Thoracic aorta (tissue), 2 donors: ENCODE measurements around the gene CCR2. TPM values are rescaled to one million over a fixed set of nuclear protein-coding genes. Genes with fewer than 3 reads are reported as not detected.

ENCODE experiments used
- ATAC-seq: fragments of 150-250 bp; one replicate; pipeline ENCODE4 v1.8.0; 2017; ENCODE audit warnings: low read depth; ENCODE audit not compliant: insufficient number of reproducible peaks, low FRiP score
- DNase-seq: peaks from one replicate; pipeline ENCODE4 v3.0.0-alpha.2; 2020; ENCODE audit warnings: low spot score
- H3K27ac ChIP-seq, 2 donors: fragments of 200-600 bp; sonication (generic); 1 replicate in 1 of 2; 2 replicates in 1 of 2; pipeline ENCODE4 v1.5.1; 2016; ENCODE audit warnings: mild to moderate bottlenecking in 2 of 2, moderate library complexity in 2 of 2
- H3K27me3 ChIP-seq: fragments of 200-600 bp; sonication (generic); replicated peaks from 2 replicates; pipeline ENCODE4 v1.6.0; 2016; ENCODE audit warnings: mild to moderate bottlenecking; ENCODE audit not compliant: insufficient read depth
- H3K36me3 ChIP-seq: fragments of 200-600 bp; sonication (generic); one replicate; pipeline ENCODE4 v1.5.1; 2016
- H3K4me1 ChIP-seq, 2 donors: fragments of 200-600 bp; sonication (generic); 1 replicate in 1 of 2; 2 replicates in 1 of 2; pipeline versions ENCODE4 v1.5.1 to v1.6.0; 2016; ENCODE audit warnings: low read depth in 2 of 2, mild to moderate bottlenecking in 1 of 2; ENCODE audit not compliant: control insufficient read depth in 1 of 2
- H3K4me3 ChIP-seq: fragments of 200-600 bp; sonication (generic); 2 replicates; pipeline ENCODE4 v1.5.1; 2016; ENCODE audit warnings: mild to moderate bottlenecking
- H3K9me3 ChIP-seq: fragments of 200-600 bp; sonication (generic); 2 replicates; pipeline ENCODE4 v1.5.1; 2016
- CTCF ChIP-seq: fragments of 200-600 bp; sonication (generic); IDR thresholded peaks from one replicate; pipeline ENCODE4 v1.5.1; 2019; ENCODE audit warnings: antibody characterized with exemption
- total RNA-seq, 2 donors: library from RNA; depleted of rRNA; stranded (reverse); fragments of >200 nt; gene quantifications; one replicate each; pipeline versions ENCODE4 v1.1.0 to v1.2.3, GENCODE V29; 2016

Gene CCR2
- 1 to 10 TPM in 1 of 2 donors, under 1 TPM in 1; 0.41 to 8.2 TPM for total RNA-seq

DNA sequence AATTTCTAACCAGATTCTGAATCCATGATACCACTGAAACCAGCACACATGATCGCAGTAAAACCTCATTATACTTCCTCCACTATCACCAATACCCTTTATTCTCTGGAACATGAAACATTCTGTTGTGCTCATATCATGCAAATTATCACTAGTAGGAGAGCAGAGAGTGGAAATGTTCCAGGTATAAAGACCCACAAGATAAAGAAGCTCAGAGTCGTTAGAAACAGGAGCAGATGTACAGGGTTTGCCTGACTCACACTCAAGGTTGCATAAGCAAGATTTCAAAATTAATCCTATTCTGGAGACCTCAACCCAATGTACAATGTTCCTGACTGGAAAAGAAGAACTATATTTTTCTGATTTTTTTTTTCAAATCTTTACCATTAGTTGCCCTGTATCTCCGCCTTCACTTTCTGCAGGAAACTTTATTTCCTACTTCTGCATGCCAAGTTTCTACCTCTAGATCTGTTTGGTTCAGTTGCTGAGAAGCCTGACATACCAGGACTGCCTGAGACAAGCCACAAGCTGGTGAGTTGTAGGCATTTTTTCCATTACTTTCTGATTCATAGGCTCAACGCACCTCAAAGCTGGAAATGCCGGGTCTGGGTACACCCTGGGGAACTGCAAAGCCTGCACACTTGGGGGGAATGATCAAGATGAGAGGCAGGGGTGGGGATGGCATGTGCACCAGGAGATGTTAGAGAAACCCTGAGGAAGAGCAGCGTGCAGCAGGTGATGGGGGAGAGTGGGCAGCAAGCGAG is at the start of gene CCR2:
Gene CCR2, plus strand, starts transcription at position 465 of the 764 bp plus-strand sequence. CDS start 3,417 bp downstream, outside the sequence.
- no peaks in the 10 kb centered on the region for H3K9me3 ChIP-seq
- H3K27ac ChIP-seq, result no peak within 1 kb of the TSS
- TF ChIP-seq CTCF, result no peak
- no peaks in the 10 kb centered on the region for H3K27me3 ChIP-seq
- no peaks in the 10 kb centered on the region for H3K36me3 ChIP-seq
- no peak within 1 kb of the TSS for H3K4me3 ChIP-seq
- DNase-seq (no peak), ATAC-seq (no peak)
- no peaks in the 10 kb centered on the region for H3K4me1 ChIP-seq

GRCh38 chr3:46304739-46305138 is 49.2 kb upstream of the CCR2 start:
- no peak overlapping the region for H3K4me3 ChIP-seq
- no peaks in the 10 kb centered on the region for H3K27me3 ChIP-seq
- no peaks in the 10 kb centered on the region for H3K36me3 ChIP-seq
- H3K4me1 ChIP-seq, result no peaks in the 10 kb centered on the region
- H3K27ac ChIP-seq, result no peak overlapping the region
- DNase-seq (no peak), ATAC-seq (no peak)
- H3K9me3 ChIP-seq, result no peaks in the 10 kb centered on the region
- TF ChIP-seq CTCF, result no peak

DNA sequence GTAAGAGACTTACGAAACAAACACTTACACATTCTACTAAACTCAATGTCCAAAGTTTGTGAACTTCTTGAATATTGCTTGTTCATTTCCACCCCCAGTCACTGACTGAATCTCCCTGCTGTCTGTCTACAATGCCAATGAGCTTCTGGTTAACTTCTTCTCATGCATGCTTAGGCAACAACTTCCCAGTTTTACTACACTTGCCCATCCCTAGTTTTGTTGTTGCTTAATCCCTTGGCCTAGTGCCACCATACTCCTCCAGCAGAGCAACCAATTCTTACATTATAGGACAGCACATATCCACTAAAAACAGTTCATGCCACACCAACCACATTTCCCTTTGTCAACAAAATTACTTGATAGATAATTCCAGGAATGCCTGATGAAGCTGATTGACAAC is 40.9 kb upstream of the CCR2 start:
- H3K4me1 ChIP-seq, result peaks cover 0 to 3% of the 10 kb centered on the region in 2 donors
- no peak for TF ChIP-seq CTCF
- H3K4me3 ChIP-seq, result no peak overlapping the region
- ATAC-seq, result no peak
- H3K27ac ChIP-seq, result no peak overlapping the region
- no peaks in the 10 kb centered on the region for H3K9me3 ChIP-seq
- DNase-seq, result no peak
- no peaks in the 10 kb centered on the region for H3K27me3 ChIP-seq
- H3K36me3 ChIP-seq, result no peaks in the 10 kb centered on the region

- Histone ChIP-seq H3K4me1 (peaks cover 0 to 3% of the 10 kb centered on the region in 2 donors), H3K9me3 (no peaks in the 10 kb centered on the region), H3K27me3 (no peaks in the 10 kb centered on the region), H3K4me3 (no peak overlapping the region), H3K36me3 (no peaks in the 10 kb centered on the region), H3K27ac (no peak overlapping the region)
- ATAC-seq, result no peak
- no peak for DNase-seq
- TF ChIP-seq CTCF, result no peak
Measured at GRCh38 chr3:46314517-46314916, 39.4 kb upstream of the CCR2 start.

- H3K27me3 ChIP-seq, result no peaks in the 10 kb centered on the region
- peaks cover 0 to 3% of the 10 kb centered on the region in 2 donors for H3K4me1 ChIP-seq
- H3K36me3 ChIP-seq, result no peaks in the 10 kb centered on the region
- no peak for TF ChIP-seq CTCF
- no peak overlapping the region for H3K27ac ChIP-seq
- ATAC-seq, result no peak
- no peak for DNase-seq
- no peak overlapping the region for H3K4me3 ChIP-seq
- no peaks in the 10 kb centered on the region for H3K9me3 ChIP-seq
Measured at GRCh38 chr3:46316206-46316605, 37.7 kb upstream of the CCR2 start.
